GM06990 (cell line): Measurements from ENCODE around the gene KLK7.

Experiments used
- DNase-seq: peaks from one replicate; pipeline ENCODE4 v3.0.0-alpha.2; 2011; ENCODE audit not compliant: insufficient read length; ENCODE audit errors: extremely low read depth
- H3K27me3 ChIP-seq: replicated peaks from 2 replicates; pipeline ENCODE4 v1.6.0; 2011; ENCODE audit warnings: low read length; ENCODE audit not compliant: control insufficient read depth, insufficient read depth
- H3K36me3 ChIP-seq: 2 replicates; pipeline ENCODE4 v1.5.1; 2011; ENCODE audit warnings: low read length; ENCODE audit not compliant: control insufficient read depth, insufficient read depth
- H3K4me3 ChIP-seq: replicated peaks from 2 replicates; pipeline ENCODE4 v1.5.1; 2011; ENCODE audit warnings: low read depth, mild to moderate bottlenecking, control low read depth, low read length
- CTCF ChIP-seq: IDR thresholded peaks from 2 replicates; pipeline ENCODE4 v1.5.1; 2011; ENCODE audit warnings: low read length, control low read depth, mild to moderate bottlenecking, inconsistent platforms; ENCODE audit not compliant: insufficient read depth, poor library complexity, severe bottlenecking

KLK7 gene

DNA sequence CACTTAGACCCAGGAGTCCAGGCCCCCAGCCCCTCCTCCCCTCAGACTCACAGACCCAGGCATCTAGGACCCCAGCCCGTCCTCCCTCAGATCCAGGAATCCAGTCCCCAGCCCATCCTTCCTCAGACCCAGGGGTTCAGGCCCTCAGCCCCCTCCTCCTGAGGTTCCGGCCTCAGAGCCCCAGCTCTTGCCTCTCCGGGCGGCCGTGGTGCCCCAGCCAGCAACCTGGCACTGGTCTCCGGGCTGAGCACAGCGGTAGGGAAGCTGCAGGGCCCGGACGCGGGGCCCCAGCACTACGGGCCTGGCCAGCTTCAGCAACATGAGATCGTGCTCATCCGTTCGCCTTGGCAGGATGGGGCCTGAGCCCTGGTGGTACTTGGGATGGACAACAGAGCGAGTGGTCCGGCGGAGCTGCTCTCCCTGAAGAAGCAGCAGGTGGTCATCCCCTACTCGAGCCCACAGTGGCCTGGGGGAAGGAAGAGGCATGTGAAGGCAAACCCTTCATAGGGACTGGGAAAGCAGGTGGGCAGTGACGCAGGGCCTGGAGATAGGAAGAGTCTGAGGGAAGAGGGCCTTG lies 32.1 kb upstream of the KLK7 start:
- no peak for TF ChIP-seq CTCF
- Histone ChIP-seq H3K27me3 (no peaks in the 10 kb centered on the region; the same call in 1 of the 2 replicates), H3K4me3 (no peak overlapping the region), H3K36me3 (no peaks in the 10 kb centered on the region)
- no peak for DNase-seq

DNA sequence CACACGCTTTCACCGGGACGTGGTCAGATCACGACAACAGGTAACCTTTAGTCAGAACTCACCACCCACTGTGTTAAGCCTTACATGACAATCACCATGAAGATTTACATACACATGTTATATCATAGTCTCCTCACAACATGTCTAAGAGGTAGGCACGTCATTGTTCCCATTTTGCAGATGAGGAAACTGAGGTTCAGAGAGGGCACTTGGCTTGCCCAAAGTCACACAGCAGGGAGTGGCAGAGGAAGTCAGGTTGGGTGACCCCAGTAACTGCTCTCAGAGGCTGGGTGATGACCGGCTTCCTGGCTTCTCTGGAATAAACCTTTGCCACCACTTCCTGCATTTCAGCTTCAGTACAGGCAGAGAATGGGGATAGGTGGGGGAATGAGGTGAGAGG lies 30.5 kb upstream of the KLK7 start:
- Histone ChIP-seq H3K36me3 (no peaks in the 10 kb centered on the region), H3K27me3 (no peaks in the 10 kb centered on the region; the same call in 1 of the 2 replicates), H3K4me3 (no peak overlapping the region)
- TF ChIP-seq CTCF, result no peak
- no peak for DNase-seq

DNA sequence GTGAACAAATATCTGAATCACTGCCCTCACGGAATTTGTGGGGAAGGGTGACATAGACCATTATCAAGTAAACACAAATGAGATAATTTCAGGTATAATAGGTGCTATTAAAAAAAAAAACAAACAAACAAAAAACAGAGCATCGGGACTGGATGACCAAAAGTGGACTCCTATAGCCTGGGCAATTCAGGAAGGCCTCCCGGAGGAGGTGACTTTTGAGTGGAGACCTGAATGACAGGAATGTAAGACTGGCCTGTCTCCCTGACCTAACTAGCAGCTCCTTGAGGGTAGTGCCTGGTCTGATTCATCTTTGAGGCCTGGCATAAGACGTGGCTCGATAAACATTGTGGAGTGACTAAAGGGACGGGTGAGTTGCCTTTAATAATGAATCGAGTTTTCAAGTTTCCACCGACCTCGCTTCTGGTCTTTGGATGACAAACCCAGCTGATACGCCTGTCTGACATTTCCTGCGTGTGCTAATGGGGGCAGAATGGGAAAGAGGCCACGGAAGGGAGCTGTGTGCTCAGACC lies 29.0 kb upstream of the KLK7 start:
- no peak for DNase-seq
- Histone ChIP-seq H3K36me3 (no peaks in the 10 kb centered on the region), H3K4me3 (no peak overlapping the region), H3K27me3 (no peaks in the 10 kb centered on the region; the same call in 1 of the 2 replicates)
- TF ChIP-seq CTCF, result no peak

DNA sequence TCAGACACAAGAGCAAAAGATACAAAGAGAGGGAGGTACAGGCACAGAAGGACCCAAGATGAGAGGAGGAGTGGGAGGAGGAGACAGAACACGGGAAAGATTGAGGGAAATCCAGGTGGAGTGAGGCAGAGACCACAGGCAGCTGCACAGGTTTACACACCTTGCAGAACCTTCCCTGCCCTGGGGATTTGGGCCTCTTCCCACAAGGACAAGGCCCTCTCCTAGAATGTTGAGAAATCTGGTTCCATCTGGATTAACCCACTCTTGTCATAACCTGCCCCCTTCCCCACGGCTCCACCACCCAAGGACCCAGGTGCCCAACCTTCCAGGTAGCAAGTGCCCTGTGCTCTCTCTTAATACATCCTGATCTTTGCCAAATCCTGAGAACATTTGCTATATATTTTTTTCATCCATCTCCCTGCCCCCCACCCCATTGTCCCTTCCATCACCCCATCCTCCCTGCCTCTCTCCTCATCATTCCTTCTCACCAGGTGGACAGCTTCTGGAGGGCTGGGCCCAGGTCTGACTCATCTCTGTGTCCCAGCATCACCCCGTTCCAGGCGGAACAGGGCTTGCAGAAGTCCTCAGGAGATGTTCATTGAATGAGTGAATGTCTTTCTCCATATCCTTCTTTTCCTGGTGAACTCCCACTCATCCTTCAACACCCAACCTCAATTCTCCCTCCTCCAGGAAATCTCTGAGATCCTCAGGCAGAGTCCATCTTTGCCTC lies 26.5 kb upstream of the KLK7 start:
- Histone ChIP-seq H3K36me3 (no peaks in the 10 kb centered on the region), H3K4me3 (no peak overlapping the region), H3K27me3 (no peaks in the 10 kb centered on the region)
- no peak for DNase-seq
- no peak for TF ChIP-seq CTCF

DNA sequence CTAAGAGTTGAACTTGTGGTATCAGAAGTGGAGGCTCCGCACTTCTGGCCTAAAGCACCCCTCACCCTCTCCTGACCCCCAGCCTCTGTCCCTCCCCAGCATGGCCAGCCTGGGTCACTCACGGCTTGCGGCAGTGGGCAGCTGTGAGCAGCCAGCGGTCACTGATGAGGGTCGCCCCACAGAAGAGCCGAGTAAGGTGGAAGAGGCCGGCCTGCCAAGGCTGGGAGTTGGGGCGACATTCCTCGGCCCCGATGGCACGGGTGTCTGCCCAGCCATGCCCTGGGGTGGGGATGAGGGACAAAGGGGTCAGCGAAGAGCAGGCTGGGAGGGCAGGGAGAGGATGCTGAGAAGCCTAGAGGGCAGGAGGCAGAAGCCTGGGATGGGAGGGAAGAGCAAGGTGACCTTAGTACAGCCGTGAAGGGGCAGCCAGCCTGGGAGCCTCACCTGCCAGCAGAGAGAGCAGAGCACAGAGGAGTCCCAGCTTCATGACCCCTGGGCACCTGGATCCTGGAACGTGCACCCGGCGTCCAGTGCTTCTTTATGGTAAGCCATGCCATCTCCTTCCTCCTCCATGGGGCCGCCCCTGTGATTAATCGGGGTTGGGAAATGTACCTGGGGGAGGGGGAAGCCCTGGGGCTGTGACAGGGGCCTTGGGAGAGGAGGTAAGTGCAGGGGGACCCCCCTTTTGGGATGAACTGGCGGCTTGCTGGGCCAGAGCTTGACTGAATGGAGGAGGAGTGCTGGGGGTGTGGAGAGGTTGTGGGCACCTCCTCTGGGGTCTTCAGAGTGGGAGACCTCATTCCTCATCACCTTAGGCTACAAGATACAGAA lies 25.6 kb upstream of the KLK7 start:
- Histone ChIP-seq H3K27me3 (no peaks in the 10 kb centered on the region), H3K4me3 (no peak overlapping the region), H3K36me3 (no peaks in the 10 kb centered on the region)
- TF ChIP-seq CTCF, result no peak
- DNase-seq, result no peak
